ENCODE results near the gene CRISP2. TPM values are rescaled to one million over a fixed set of nuclear protein-coding genes. Genes with fewer than 3 reads are reported as not detected.

CRISP2 gene
- total RNA-seq, 2 donors from 2014 or later = not detected

DNA sequence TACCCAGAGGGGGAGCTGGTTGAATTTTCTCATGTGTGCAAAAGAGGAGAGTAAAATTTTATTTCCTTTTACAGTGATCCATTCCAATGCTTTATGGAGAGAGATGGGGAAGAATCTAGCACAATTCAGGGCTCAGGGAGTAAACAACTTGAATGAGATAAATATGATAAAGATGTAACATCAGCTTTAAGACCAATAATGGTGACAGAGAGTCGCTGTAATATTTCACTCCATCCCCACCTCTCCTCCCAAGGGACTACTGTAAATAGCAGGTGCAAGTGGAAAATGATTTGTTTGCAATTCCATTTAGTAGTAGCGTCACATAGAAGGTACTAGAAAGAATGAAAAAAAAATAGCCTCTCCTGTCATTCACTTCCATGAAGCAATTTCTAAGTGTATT lies 26.1 kb upstream of the CRISP2 start:
- no peak overlapping the region for H3K4me3 Mint-ChIP-seq
- no peaks in the 10 kb centered on the region for H3K36me3 Mint-ChIP-seq (ENCODE audit: low read depth)
- no peaks in the 10 kb centered on the region for H3K27me3 ChIP-seq (ENCODE audit: control insufficient read depth, insufficient read depth, low read length, poor library complexity, severe bottlenecking)
- WGBS, 2 experiments (ENCODE audit: insufficient coverage in 1 of 2, insufficient read length in 1 of 2) = 100% methylated on average over 1 of the region's 2 CpGs; no CpG with 5 or more reads in 1 of the 2 experiments
- TF ChIP-seq, protein P1, sequence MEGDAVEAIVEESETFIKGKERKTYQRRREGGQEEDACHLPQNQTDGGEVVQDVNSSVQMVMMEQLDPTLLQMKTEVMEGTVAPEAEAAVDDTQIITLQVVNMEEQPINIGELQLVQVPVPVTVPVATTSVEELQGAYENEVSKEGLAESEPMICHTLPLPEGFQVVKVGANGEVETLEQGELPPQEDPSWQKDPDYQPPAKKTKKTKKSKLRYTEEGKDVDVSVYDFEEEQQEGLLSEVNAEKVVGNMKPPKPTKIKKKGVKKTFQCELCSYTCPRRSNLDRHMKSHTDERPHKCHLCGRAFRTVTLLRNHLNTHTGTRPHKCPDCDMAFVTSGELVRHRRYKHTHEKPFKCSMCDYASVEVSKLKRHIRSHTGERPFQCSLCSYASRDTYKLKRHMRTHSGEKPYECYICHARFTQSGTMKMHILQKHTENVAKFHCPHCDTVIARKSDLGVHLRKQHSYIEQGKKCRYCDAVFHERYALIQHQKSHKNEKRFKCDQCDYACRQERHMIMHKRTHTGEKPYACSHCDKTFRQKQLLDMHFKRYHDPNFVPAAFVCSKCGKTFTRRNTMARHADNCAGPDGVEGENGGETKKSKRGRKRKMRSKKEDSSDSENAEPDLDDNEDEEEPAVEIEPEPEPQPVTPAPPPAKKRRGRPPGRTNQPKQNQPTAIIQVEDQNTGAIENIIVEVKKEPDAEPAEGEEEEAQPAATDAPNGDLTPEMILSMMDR (conservative IDR thresholded peaks at IDR 0.05) = no peak
- no peaks in the 10 kb centered on the region for H3K9me3 Mint-ChIP-seq
- no peak overlapping the region for H3K4me3 ChIP-seq (ENCODE audit: low read length)
- H3K27ac ChIP-seq (ENCODE audit: low read depth, low read length) = no peak overlapping the region
- no peak for DNase-seq
- no peaks in the 10 kb centered on the region for H3K27me3 Mint-ChIP-seq (ENCODE audit: insufficient read depth)
- no peaks in the 10 kb centered on the region for H3K9me3 ChIP-seq (ENCODE audit: control insufficient read depth, low read length)
- H3K9ac ChIP-seq (ENCODE audit: extremely low read depth, low read length, poor library complexity, severe bottlenecking) = no peak overlapping the region
- no peaks in the 10 kb centered on the region for H3K36me3 ChIP-seq (ENCODE audit: control insufficient read depth, insufficient read depth, low read length)
- H3K27ac Mint-ChIP-seq = no peak overlapping the region
- no peaks in the 10 kb centered on the region for H3K4me1 ChIP-seq (ENCODE audit: control insufficient read depth, insufficient read depth, low read length)
- peaks cover 13% of the 10 kb centered on the region for H3K4me1 Mint-ChIP-seq

DNA sequence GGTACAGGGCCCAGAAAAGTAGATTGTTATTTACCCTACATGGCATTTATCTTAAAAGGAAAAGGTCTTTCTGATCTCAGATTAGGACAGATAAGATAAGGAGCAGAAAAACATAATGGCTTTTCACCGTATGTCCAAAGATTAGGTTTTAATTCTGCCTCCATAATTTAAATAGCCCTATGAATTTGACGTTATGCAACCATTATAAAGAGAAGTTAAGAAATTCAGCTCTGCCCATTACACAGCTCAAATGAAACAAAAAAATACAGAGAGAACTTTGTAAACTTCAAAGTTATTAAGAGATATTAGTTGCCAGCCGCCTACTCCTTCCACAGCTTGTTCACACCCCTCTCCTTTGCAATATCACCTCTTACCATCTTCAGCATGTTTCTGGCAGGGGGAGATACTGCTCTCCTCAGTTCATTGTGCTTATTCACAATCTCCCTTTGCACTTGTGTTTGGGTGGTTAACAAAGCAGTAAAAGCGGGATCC lies 22.7 kb upstream of the CRISP2 start:
- 61 to 67% methylated on average over 2 to 4 of the region's 4 CpGs for WGBS, 2 experiments (ENCODE audit: insufficient coverage in 1 of 2, insufficient read length in 1 of 2)
- Mint-ChIP-seq H3K9me3 (no peaks in the 10 kb centered on the region), H3K27me3 (ENCODE audit: insufficient read depth) (no peaks in the 10 kb centered on the region), H3K4me3 (peak overlapping the region; percentile 4), H3K27ac (no peak overlapping the region), H3K36me3 (ENCODE audit: low read depth) (no peaks in the 10 kb centered on the region), H3K4me1 (peaks cover 16% of the 10 kb centered on the region)
- Histone ChIP-seq H3K4me3 (ENCODE audit: low read length) (peak overlapping the region; percentile 31), H3K36me3 (ENCODE audit: control insufficient read depth, insufficient read depth, low read length) (no peaks in the 10 kb centered on the region), H3K27ac (ENCODE audit: low read depth, low read length) (no peak overlapping the region), H3K27me3 (ENCODE audit: control insufficient read depth, insufficient read depth, low read length, poor library complexity, severe bottlenecking) (no peaks in the 10 kb centered on the region), H3K9me3 (ENCODE audit: control insufficient read depth, low read length) (no peaks in the 10 kb centered on the region), H3K9ac (ENCODE audit: extremely low read depth, low read length, poor library complexity, severe bottlenecking) (no peak overlapping the region), H3K4me1 (ENCODE audit: control insufficient read depth, insufficient read depth, low read length) (no peaks in the 10 kb centered on the region)
- DNase-seq = no peak
- TF ChIP-seq, protein P1 (conservative IDR thresholded peaks at IDR 0.05) = no peak

DNA sequence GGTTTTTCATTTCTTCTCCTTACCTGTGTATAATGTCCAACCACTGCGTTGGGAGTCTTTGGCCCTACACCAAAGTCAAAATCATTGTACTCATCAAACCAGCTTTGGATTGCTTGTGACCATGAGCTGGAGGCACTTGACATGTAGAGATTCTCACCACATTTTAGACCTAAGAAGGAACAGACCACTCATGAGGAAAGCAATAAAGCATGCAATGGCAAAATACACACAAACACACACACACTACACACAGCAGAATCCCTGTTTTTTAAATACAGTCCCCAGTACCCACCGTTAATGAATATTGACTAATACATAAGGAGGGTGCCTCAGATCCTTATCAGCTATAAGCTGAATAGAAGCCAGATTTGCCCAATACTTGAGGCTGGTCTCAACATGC lies 20.3 kb upstream of the CRISP2 start:
- peaks cover 16% of the 10 kb centered on the region for H3K4me1 Mint-ChIP-seq
- H3K9me3 Mint-ChIP-seq = no peaks in the 10 kb centered on the region
- no peak for DNase-seq
- H3K27me3 Mint-ChIP-seq (ENCODE audit: insufficient read depth) = no peaks in the 10 kb centered on the region
- Histone ChIP-seq H3K4me1 (ENCODE audit: control insufficient read depth, insufficient read depth, low read length) (no peaks in the 10 kb centered on the region), H3K9ac (ENCODE audit: extremely low read depth, low read length, poor library complexity, severe bottlenecking) (no peak overlapping the region), H3K36me3 (ENCODE audit: control insufficient read depth, insufficient read depth, low read length) (no peaks in the 10 kb centered on the region), H3K9me3 (ENCODE audit: control insufficient read depth, low read length) (no peaks in the 10 kb centered on the region), H3K27ac (ENCODE audit: low read depth, low read length) (no peak overlapping the region), H3K4me3 (ENCODE audit: low read length) (no peak overlapping the region), H3K27me3 (ENCODE audit: control insufficient read depth, insufficient read depth, low read length, poor library complexity, severe bottlenecking) (no peaks in the 10 kb centered on the region)
- H3K36me3 Mint-ChIP-seq (ENCODE audit: low read depth) = no peaks in the 10 kb centered on the region
- H3K27ac Mint-ChIP-seq = no peak overlapping the region
- TF ChIP-seq, protein P1 (conservative IDR thresholded peaks at IDR 0.05) = no peak
- 80 to 83% methylated on average over 1 to 2 of the region's 2 CpGs for WGBS, 2 experiments (ENCODE audit: insufficient coverage in 1 of 2, insufficient read length in 1 of 2)
- H3K4me3 Mint-ChIP-seq = no peak overlapping the region
